Measurements from ENCODE around the gene NHEJ1.

DNA sequence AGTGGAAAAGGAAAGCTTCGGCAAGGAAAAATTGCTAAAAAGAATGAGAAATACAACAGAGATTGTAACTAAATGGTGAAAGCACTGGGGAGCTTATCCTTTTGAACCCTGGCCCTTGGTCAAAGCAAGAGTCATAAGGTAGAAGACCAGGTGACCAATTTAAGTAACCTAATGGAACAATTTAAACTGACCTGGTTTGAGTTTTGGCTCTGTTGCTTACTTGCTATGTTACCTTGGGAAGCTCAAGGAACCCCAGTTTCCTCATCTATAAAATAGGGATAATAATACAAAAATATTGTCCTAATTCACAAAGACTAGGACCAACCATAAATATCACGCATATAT lies 48.6 kb downstream of the NHEJ1 start:
- TF ChIP-seq POLR2AphosphoS5 (IDR thresholded peaks at IDR 0.05; ENCODE audit: low read depth, low read length) (no peak), TAF1 (IDR thresholded peaks at IDR 0.05; ENCODE audit: borderline replicate concordance, insufficient read depth, low read length) (no peak), REST (IDR thresholded peaks at IDR 0.05; ENCODE audit: insufficient read depth in 1 of 2, low read depth in 2 of 2, low read length in 2 of 2) (no peak), SIN3A (IDR thresholded peaks at IDR 0.05; ENCODE audit: borderline replicate concordance, insufficient read depth, low read length) (no peak)
